ENCODE data around the gene PIGC. TPM values are rescaled to one million over a fixed set of nuclear protein-coding genes. Genes with fewer than 3 reads are reported as not detected.

The PIGC gene
- total RNA-seq, 2 experiments from 2014 or later = 23.7 to 27.1 TPM

DNA sequence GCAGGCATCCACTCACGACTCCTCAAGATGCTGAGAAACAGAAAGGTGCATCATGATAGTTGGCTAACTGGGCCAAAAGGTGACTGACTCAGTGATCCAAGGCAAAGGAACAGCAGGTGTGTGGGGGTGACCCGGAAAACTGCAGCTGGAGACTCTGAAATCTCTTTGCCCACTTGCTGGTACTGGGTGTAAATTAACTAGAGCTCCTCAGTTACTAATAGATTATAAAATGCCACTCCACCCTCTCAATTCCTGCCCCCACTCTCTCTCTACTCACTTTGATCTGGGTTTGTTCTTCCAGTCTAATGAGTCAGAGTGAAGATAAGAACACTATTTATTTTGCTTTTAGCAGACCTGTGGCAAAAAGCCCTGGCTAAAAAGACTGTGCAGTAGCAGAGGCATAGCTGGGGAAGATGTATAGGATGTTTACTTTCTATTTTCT lies 7.2 kb upstream of the PIGC start:
- no peak overlapping the region for H3K27ac ChIP-seq (ENCODE audit: low read depth in 1 of 2, low read length in 2 of 2)

DNA sequence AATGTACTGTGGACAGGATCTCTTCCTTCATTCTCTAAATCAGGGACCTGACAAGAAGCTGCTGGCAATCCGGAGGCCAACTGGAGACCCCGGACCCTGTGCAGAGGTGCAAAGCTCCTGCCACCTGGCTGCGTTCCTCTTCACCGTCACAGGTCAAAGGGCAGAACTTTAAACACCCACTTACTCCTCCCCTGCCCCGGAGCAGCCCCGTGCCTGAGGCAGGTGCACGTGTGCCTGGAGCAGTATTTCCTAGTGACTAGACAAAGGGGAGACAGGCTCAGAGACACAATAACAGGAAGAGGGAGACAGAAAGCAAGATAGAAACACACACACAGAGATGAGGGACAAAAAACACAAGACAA lies 6.6 kb upstream of the PIGC start:
- Histone ChIP-seq H3K36me3 (ENCODE audit: insufficient read depth, low read length) (no peaks in the 10 kb centered on the region), H3K4me3 (ENCODE audit: low read length) (no peak overlapping the region), H3K27ac (ENCODE audit: low read depth in 1 of 2, low read length in 2 of 2) (no peak overlapping the region), H3K9me3 (ENCODE audit: control insufficient read depth in 1 of 2, insufficient read depth in 1 of 2, low read length in 2 of 2) (no peaks in the 10 kb centered on the region), H3K4me1 (ENCODE audit: insufficient read depth, low read length) (peaks cover 18% of the 10 kb centered on the region), H3K27me3 (ENCODE audit: control insufficient read depth in 1 of 2, insufficient read depth in 2 of 2, low read length in 2 of 2) (no peaks in the 10 kb centered on the region)
- Mint-ChIP-seq H3K9me3 (no peaks in the 10 kb centered on the region), H3K27ac (no peak overlapping the region), H3K4me3 (no peak overlapping the region), H3K27me3 (no peaks in the 10 kb centered on the region), H3K36me3 (ENCODE audit: low read depth) (no peaks in the 10 kb centered on the region), H3K4me1 (ENCODE audit: low read depth) (peaks cover 17% of the 10 kb centered on the region)
- CTCF ChIA-PET = interaction anchor here (0.6 to 3.0 kb wide), 5 partner anchors 8 to 19 kb away, joined by 3 to 11 read pairs (median 3); no protein-coding TSS in a partner anchor
- intact Hi-C loops (cut with DNase I, micrococcal nuclease) = loop anchor here (1.0 to 2.0 kb wide), 2 partner anchors 212 to 268 kb away; no protein-coding TSS in a partner anchor
- DNase-seq = peak in 2 of 14 experiments; percentile 21 to 71
- POLR2A ChIA-PET = interaction anchor here (1.2 to 1.6 kb wide), 2 partner anchors 56 to 82 kb away, joined by 3 read pairs; no protein-coding TSS in a partner anchor
- TF ChIP-seq, protein P1, sequence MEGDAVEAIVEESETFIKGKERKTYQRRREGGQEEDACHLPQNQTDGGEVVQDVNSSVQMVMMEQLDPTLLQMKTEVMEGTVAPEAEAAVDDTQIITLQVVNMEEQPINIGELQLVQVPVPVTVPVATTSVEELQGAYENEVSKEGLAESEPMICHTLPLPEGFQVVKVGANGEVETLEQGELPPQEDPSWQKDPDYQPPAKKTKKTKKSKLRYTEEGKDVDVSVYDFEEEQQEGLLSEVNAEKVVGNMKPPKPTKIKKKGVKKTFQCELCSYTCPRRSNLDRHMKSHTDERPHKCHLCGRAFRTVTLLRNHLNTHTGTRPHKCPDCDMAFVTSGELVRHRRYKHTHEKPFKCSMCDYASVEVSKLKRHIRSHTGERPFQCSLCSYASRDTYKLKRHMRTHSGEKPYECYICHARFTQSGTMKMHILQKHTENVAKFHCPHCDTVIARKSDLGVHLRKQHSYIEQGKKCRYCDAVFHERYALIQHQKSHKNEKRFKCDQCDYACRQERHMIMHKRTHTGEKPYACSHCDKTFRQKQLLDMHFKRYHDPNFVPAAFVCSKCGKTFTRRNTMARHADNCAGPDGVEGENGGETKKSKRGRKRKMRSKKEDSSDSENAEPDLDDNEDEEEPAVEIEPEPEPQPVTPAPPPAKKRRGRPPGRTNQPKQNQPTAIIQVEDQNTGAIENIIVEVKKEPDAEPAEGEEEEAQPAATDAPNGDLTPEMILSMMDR (IDR thresholded peaks at IDR 0.05) = no peak
- no peak for ATAC-seq (ENCODE audit: poor library complexity)

More for the DNA sequence above, 7.2 kb upstream of the PIGC start:
- Mint-ChIP-seq H3K36me3 (ENCODE audit: low read depth) (no peaks in the 10 kb centered on the region), H3K4me1 (ENCODE audit: low read depth) (peaks cover 17% of the 10 kb centered on the region), H3K27ac (no peak overlapping the region), H3K4me3 (no peak overlapping the region), H3K27me3 (no peaks in the 10 kb centered on the region), H3K9me3 (no peaks in the 10 kb centered on the region)
- peaks cover 18% of the 10 kb centered on the region for H3K4me1 ChIP-seq (ENCODE audit: insufficient read depth, low read length)
- no peaks in the 10 kb centered on the region for H3K36me3 ChIP-seq (ENCODE audit: insufficient read depth, low read length)
- ATAC-seq (ENCODE audit: poor library complexity) = no peak
- no peaks in the 10 kb centered on the region for H3K27me3 ChIP-seq (ENCODE audit: control insufficient read depth in 1 of 2, insufficient read depth in 2 of 2, low read length in 2 of 2)
- intact Hi-C loops (cut with DNase I, micrococcal nuclease) = loop anchor here in 1 of 2 experiments (2.0 kb wide), 1 partner anchor 268 kb away; no protein-coding TSS in a partner anchor
- H3K4me3 ChIP-seq (ENCODE audit: low read length) = no peak overlapping the region
- H3K9me3 ChIP-seq (ENCODE audit: control insufficient read depth in 1 of 2, insufficient read depth in 1 of 2, low read length in 2 of 2) = no peaks in the 10 kb centered on the region
- ChIA-PET POLR2A (interaction anchor here (0.5 to 1.6 kb wide), 3 partner anchors 57 to 410 kb away, joined by 3 read pairs; no protein-coding TSS in a partner anchor), CTCF (interaction anchor here (1.4 to 3.0 kb wide), 2 partner anchors 10 to 20 kb away, joined by 3 to 11 read pairs; no protein-coding TSS in a partner anchor)
- peak in 1 of 14 experiments; percentile 42 for DNase-seq
- TF ChIP-seq, protein P1 (IDR thresholded peaks at IDR 0.05) = no peak

DNA sequence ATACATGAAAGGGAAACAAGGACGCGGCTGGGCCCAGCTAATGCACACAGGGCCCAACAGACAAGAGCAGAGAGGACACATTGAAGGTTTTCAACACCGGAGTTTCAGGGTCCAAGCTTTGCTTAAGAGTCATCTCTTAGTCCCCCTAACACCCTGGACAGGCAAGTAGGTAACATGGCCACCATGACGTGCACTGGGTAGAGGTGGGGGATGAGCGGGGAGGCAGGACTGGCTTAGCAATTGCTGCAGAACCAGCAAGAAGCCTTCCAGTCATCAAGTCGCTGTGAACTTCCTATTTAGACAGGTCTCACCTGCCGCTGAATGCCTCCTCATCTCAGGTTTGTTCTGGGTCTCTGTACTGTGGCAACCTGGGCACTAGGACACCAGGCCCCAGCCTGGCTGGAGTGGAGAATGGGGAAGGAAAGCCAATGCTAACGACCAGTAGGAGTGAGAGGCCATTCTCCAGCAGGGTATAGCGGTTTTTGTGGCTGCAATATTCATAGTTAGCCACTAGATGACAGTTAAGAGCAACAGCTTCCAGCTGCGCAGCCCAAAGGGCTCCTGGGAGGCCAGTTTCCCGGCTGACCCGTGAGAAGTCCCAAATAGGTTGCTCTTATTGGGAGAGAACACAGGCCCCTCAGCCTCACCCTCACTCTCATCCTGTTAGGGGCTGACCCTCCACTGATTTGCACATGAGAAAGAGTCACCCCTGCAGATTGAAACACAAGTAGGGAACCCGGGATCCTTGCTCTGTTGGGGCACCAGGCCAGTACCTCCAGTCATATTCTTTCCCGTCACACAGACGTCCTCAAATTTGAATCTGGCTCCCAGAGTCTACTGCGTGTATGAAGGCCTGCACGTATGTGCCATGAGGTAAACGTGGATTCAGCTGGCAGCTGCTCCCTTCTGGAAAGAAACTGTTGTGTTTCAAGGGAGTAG lies 6.0 kb upstream of the PIGC start:
- no peaks in the 10 kb centered on the region for H3K9me3 ChIP-seq (ENCODE audit: control insufficient read depth in 1 of 2, insufficient read depth in 1 of 2, low read length in 2 of 2)
- ChIA-PET POLR2A (no interaction called here), CTCF (interaction anchor here (0.6 to 3.0 kb wide), 5 partner anchors 8 to 19 kb away, joined by 3 to 11 read pairs (median 3); no protein-coding TSS in a partner anchor)
- Mint-ChIP-seq H3K36me3 (ENCODE audit: low read depth) (no peaks in the 10 kb centered on the region), H3K27me3 (no peaks in the 10 kb centered on the region), H3K27ac (no peak overlapping the region), H3K4me1 (ENCODE audit: low read depth) (peaks cover 17% of the 10 kb centered on the region), H3K9me3 (no peaks in the 10 kb centered on the region), H3K4me3 (no peak overlapping the region)
- no peaks in the 10 kb centered on the region for H3K36me3 ChIP-seq (ENCODE audit: insufficient read depth, low read length)
- H3K27me3 ChIP-seq (ENCODE audit: control insufficient read depth in 1 of 2, insufficient read depth in 2 of 2, low read length in 2 of 2) = no peaks in the 10 kb centered on the region
- DNase-seq (peak in 6 of 14 experiments; percentile 4 to 69 (median 47)), ATAC-seq (ENCODE audit: poor library complexity) (peak; percentile 96)
- H3K4me1 ChIP-seq (ENCODE audit: insufficient read depth, low read length) = peaks cover 18% of the 10 kb centered on the region
- H3K4me3 ChIP-seq (ENCODE audit: low read length) = no peak overlapping the region
- intact Hi-C loops (cut with DNase I, micrococcal nuclease) = loop anchor here (1.0 to 2.0 kb wide), 3 partner anchors 212 to 277 kb away; no protein-coding TSS in a partner anchor
- TF ChIP-seq, protein P1 (IDR thresholded peaks at IDR 0.05) = peak; percentile 77
- no peak overlapping the region for H3K27ac ChIP-seq (ENCODE audit: low read depth in 1 of 2, low read length in 2 of 2)

Measured in CD4-positive, alpha-beta T cell (primary cell).